ENCODE measurements around the gene PKD1L1. TPM values are rescaled to one million over a fixed set of nuclear protein-coding genes. Genes with fewer than 3 reads are reported as not detected.

The PKD1L1 gene
- total RNA-seq, 6 experiments from 2014 or later = 0.13 to 1.4 (median 0.51) TPM; not detected in 1

DNA sequence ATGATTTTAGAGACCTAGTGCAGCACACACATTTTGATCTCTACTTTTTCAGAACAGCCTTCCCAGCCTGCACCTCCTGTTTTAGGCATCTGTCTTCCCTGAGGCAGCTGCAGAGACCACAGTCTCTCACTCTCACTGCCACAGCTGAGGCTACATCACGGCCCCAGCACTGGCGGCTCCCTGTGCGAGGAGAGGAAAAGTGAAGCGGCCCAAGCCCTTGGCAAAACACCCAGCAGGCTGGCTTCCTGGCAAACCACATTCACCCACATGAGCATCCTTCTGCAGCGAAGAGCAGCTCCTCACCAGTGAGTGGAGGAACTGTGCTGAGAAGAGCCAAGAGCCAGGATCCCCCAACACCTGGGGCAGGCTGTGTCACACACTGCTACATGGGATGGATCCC lies 17.2 kb upstream of the PKD1L1 start:
- no CpG with 5 or more reads among the region's 5 CpGs for WGBS (ENCODE audit: insufficient coverage, low coverage, low lambda C conversion rate, missing lambda C conversion rate)
- peak in 1 of 4 donors; percentile 22 for ATAC-seq
- peaks cover 0 to 87% (median 33%) of the 10 kb centered on the region in 4 donors for H3K36me3 ChIP-seq
- no peaks in the 10 kb centered on the region for H3K4me1 ChIP-seq
- no peak for TF ChIP-seq POLR2A (IDR thresholded peaks at IDR 0.05)
- TF ChIP-seq, protein P1, sequence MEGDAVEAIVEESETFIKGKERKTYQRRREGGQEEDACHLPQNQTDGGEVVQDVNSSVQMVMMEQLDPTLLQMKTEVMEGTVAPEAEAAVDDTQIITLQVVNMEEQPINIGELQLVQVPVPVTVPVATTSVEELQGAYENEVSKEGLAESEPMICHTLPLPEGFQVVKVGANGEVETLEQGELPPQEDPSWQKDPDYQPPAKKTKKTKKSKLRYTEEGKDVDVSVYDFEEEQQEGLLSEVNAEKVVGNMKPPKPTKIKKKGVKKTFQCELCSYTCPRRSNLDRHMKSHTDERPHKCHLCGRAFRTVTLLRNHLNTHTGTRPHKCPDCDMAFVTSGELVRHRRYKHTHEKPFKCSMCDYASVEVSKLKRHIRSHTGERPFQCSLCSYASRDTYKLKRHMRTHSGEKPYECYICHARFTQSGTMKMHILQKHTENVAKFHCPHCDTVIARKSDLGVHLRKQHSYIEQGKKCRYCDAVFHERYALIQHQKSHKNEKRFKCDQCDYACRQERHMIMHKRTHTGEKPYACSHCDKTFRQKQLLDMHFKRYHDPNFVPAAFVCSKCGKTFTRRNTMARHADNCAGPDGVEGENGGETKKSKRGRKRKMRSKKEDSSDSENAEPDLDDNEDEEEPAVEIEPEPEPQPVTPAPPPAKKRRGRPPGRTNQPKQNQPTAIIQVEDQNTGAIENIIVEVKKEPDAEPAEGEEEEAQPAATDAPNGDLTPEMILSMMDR (IDR thresholded peaks at IDR 0.05) = no peak
- intact Hi-C loops (cut with DNase I) = no loop called here
- DNase-seq = no peak
- H3K27ac ChIP-seq = no peak overlapping the region
- H3K27me3 ChIP-seq = no peaks in the 10 kb centered on the region
- H3K4me3 ChIP-seq = no peak overlapping the region
- H3K9me3 ChIP-seq = no peaks in the 10 kb centered on the region

DNA sequence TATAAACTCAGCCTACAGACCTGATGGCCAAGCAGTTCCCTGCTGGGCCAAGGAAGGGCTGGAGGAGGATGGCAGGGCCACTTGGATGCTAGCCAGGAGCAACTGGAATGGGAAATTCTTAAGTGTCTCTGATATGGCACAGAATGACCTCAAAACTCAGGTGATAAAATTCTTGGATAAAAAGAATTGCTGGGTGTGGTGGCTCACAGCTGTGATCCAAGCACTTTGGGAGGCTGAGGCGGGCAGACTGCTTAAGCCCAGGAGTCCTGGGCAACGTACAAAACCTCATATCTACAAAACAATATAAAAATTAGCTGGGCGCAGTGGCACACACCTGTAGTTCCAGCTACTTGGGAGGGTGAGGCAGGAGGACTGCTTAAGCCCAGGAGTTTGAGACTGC lies 14.0 kb upstream of the PKD1L1 start:
- Histone ChIP-seq H3K36me3 (peaks cover 0 to 65% (median 28%) of the 10 kb centered on the region in 4 donors), H3K27ac (no peak overlapping the region), H3K9me3 (no peaks in the 10 kb centered on the region), H3K4me3 (no peak overlapping the region), H3K27me3 (no peaks in the 10 kb centered on the region), H3K4me1 (no peaks in the 10 kb centered on the region)
- intact Hi-C loops (cut with DNase I) = no loop called here
- WGBS (ENCODE audit: insufficient coverage, low coverage, low lambda C conversion rate, missing lambda C conversion rate) = 96% methylated on average over 3 of the region's 3 CpGs
- TF ChIP-seq, protein P1 (IDR thresholded peaks at IDR 0.05) = no peak
- no peak for TF ChIP-seq POLR2A (IDR thresholded peaks at IDR 0.05)
- no peak for DNase-seq
- no peak for ATAC-seq

DNA sequence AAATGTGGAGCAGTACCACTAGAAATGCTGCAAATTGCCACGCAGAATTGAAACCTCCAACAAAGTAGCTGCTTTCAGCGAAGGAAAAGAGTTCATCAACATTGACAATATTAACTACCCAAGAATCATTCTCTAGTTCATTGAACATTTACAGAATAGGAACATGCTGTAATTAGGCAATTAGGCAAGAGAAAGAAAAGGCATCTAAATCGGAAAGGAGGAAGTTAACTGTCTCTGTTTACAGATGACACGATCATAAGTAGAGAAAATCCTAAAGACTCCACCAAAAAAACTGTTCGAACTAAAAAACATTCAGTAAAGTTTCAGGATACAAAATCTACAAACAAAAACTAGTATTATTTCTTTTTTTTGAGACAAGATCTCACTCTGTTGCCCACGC lies 8.9 kb upstream of the PKD1L1 start:
- 80% methylated on average over 6 of the region's 6 CpGs for WGBS (ENCODE audit: insufficient coverage, low coverage, low lambda C conversion rate, missing lambda C conversion rate)
- H3K27ac ChIP-seq = no peak overlapping the region
- intact Hi-C loops (cut with DNase I) = no loop called here
- H3K9me3 ChIP-seq = no peaks in the 10 kb centered on the region
- DNase-seq (no peak), ATAC-seq (no peak)
- H3K4me1 ChIP-seq = no peaks in the 10 kb centered on the region
- H3K4me3 ChIP-seq = no peak overlapping the region
- H3K27me3 ChIP-seq = no peaks in the 10 kb centered on the region
- H3K36me3 ChIP-seq = peaks cover 0 to 22% (median 11%) of the 10 kb centered on the region in 4 donors
- TF ChIP-seq, protein P1 (IDR thresholded peaks at IDR 0.05) = no peak
- TF ChIP-seq POLR2A (IDR thresholded peaks at IDR 0.05) = no peak

DNA sequence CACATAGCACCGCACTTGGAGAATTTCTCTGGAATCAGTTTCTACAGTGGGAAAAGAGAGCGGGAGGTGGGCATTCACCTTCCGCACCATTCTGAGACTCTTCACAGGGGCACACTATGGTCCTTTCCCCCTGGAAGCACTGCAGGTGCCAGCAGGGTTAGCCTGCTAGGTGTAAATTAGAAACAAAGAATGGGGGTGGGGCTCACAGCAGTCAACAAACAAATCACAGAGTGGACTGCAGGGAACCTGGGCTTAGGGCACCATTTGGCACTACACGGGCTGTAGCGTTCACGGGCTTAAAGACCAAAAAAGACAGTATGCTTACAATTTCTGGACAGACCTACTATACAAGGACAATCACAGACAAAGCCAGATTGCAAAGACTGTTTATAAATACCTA lies 8.0 kb upstream of the PKD1L1 start:
- intact Hi-C loops (cut with DNase I) = no loop called here
- Histone ChIP-seq H3K27ac (no peak overlapping the region), H3K36me3 (peaks cover 0 to 14% (median 6%) of the 10 kb centered on the region in 4 donors), H3K27me3 (no peaks in the 10 kb centered on the region), H3K9me3 (no peaks in the 10 kb centered on the region), H3K4me3 (no peak overlapping the region), H3K4me1 (peaks cover 0 to 6% (median 0%) of the 10 kb centered on the region in 4 donors)
- TF ChIP-seq POLR2A (IDR thresholded peaks at IDR 0.05) = no peak
- TF ChIP-seq, protein P1 (IDR thresholded peaks at IDR 0.05) = no peak
- ATAC-seq (no peak), DNase-seq (no peak)
- 91% methylated on average over 4 of the region's 6 CpGs for WGBS (ENCODE audit: insufficient coverage, low coverage, low lambda C conversion rate, missing lambda C conversion rate)

Data from right lobe of liver (tissue), 6 donors.